Measurements from ENCODE around the gene DOCK4. TPM values are rescaled to one million over a fixed set of nuclear protein-coding genes. Genes with fewer than 3 reads are reported as not detected.

Gene DOCK4
- total and polyA plus RNA-seq, 10 of the 15 experiments (the other 5 are each of a cell fraction or from before 2014, with no cell fraction given) = 0.03 to 0.73 (median 0.38) TPM

DNA sequence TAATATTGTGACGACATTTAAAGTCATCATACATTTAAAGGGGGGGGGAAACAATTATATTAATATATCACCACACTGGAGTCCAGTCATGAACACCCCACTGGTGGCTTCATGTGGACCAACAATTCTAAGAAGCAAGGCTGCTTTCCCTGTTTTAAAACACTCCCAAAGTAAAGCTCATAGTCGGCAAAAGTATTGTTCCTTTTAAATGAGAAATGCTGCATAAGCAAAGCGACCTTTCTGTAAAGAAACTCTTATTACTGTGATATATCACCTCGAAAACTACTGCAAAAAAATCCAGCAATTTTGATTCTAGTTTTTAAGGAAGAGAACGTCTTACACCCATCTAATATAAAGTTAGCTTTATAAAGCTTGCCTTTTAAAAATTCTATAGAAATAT, 112.8 kb downstream of the DOCK4 start:
- no peak overlapping the region for H3K27ac ChIP-seq (ENCODE audit: control insufficient read depth, insufficient read depth)
- intact Hi-C loops (cut with micrococcal nuclease; ENCODE audit: unreplicated experiment) = no loop called here
- no peaks in the 10 kb centered on the region for H3K9me3 ChIP-seq (replicated peaks; ENCODE audit: control insufficient read depth, insufficient read depth, low read length)
- no peak overlapping the region for H3K4me2 ChIP-seq (ENCODE audit: control insufficient read depth, insufficient read depth)
- H3K4me1 ChIP-seq (ENCODE audit: control insufficient read depth, insufficient read depth, low read length) = no peaks in the 10 kb centered on the region
- in situ Hi-C loops (cut with MboI) = no loop called here
- ATAC-seq = no peak
- no peaks in the 10 kb centered on the region for H3K36me3 ChIP-seq (ENCODE audit: control insufficient read depth in 2 of 2, insufficient read depth in 2 of 2, low read length in 1 of 2)
- no peaks in the 10 kb centered on the region for H3K27me3 ChIP-seq (replicated peaks in 1 of 2; ENCODE audit: control insufficient read depth in 2 of 2, insufficient read depth in 2 of 2, low read length in 1 of 2)
- H3K4me3 ChIP-seq = no peak overlapping the region
- ChIA-PET SMC1A (ENCODE audit: uncharacterized antibody, unreplicated experiment) (interaction anchor here (0.7 kb wide), 1 partner anchor 117 kb away, joined by 3 read pairs; no protein-coding TSS in a partner anchor), POLR2A (no interaction called here), CTCF (no interaction called here), RAD21 (ENCODE audit: unreplicated experiment) (no interaction called here)
- TF ChIP-seq CEBPB (IDR thresholded peaks at IDR 0.05; ENCODE audit: borderline replicate concordance in 1 of 2, low read depth in 2 of 2, low read length in 2 of 2) (no peak), POU2F2 (IDR thresholded peaks at IDR 0.05; ENCODE audit: borderline replicate concordance, low read depth, low read length) (no peak), ZNF274 (IDR thresholded peaks at IDR 0.05; ENCODE audit: insufficient read depth, insufficient read length) (no peak), LARP7 (IDR thresholded peaks at IDR 0.05) (no peak), CBFB (IDR thresholded peaks at IDR 0.05; ENCODE audit: low read depth) (no peak), NFYB (IDR thresholded peaks at IDR 0.05; ENCODE audit: insufficient read depth, low read depth, low read length) (no peak), SIN3A (IDR thresholded peaks at IDR 0.05; ENCODE audit: low read depth, low read length) (no peak), MEF2B (IDR thresholded peaks at IDR 0.05; ENCODE audit: partially characterized antibody, poor library complexity, severe bottlenecking) (no peak), CREB1 (IDR thresholded peaks at IDR 0.05; ENCODE audit: low read depth) (no peak), NR2F1 (conservative IDR thresholded peaks at IDR 0.05) (no peak), HDAC2 (IDR thresholded peaks at IDR 0.05) (no peak), IRF4 (IDR thresholded peaks at IDR 0.05; ENCODE audit: low read depth, low read length) (no peak)
- H3K79me2 ChIP-seq (ENCODE audit: control insufficient read depth, insufficient read depth, low read length) = no peaks in the 10 kb centered on the region
- WGBS (ENCODE audit: insufficient coverage, insufficient replicate concordance, low lambda C conversion rate, missing lambda C conversion rate) = 82% methylated on average over 5 of the region's 5 CpGs
- FAIRE-seq = no peak
- H3K9ac ChIP-seq (ENCODE audit: control insufficient read depth, insufficient read depth, low read length) = no peak overlapping the region
- no peak overlapping the region for H2AFZ ChIP-seq (ENCODE audit: control insufficient read depth, low read depth, low read length)
- no peaks in the 10 kb centered on the region for H4K20me1 ChIP-seq (ENCODE audit: control insufficient read depth, insufficient read depth)
- DNase-seq (ENCODE audit: low read depth, low spot score) = no peak
- no TSS peak for BruUV-seq (replicated peaks)
